CD14-positive monocyte (primary cell): ENCODE data around the gene ZNF235. TPM values are rescaled to one million over a fixed set of nuclear protein-coding genes. Genes with fewer than 3 reads are reported as not detected.

Experiments
- DNase-seq, 3 donors: peaks; one replicate each; pipeline ENCODE4 v3.0.0-alpha.2; 2011 to 2022
- H2AFZ ChIP-seq: 2 replicates; pipeline ENCODE4 v1.6.0; 2012; ENCODE audit warnings: mild to moderate bottlenecking, low read depth, low read length, inconsistent platforms; ENCODE audit not compliant: insufficient read depth, poor library complexity, severe bottlenecking
- H3K27ac ChIP-seq, 2 donors: 1 replicate in 1 of 2; 2 replicates in 1 of 2; pipeline ENCODE4 v1.5.1; 2012 to 2013; ENCODE audit warnings: low read length in 2 of 2, control low read depth in 1 of 2, inconsistent platforms in 1 of 2, low read depth in 1 of 2, mild to moderate bottlenecking in 1 of 2
- H3K27me3 ChIP-seq, 2 donors: one replicate each; pipeline versions ENCODE4 v1.6.0 to v1.6.1; 2011 to 2013; ENCODE audit warnings: low read length in 2 of 2; ENCODE audit not compliant: control insufficient read depth in 2 of 2, insufficient read depth in 2 of 2
- H3K36me3 ChIP-seq, 2 donors: replicated peaks in 1 of 2; 1 replicate in 1 of 2; 2 replicates in 1 of 2; pipeline versions ENCODE4 v1.5.1 to v1.6.1; 2012 to 2013; ENCODE audit warnings: low read length in 2 of 2, control low read depth in 1 of 2, inconsistent platforms in 1 of 2, mild to moderate bottlenecking in 1 of 2; ENCODE audit not compliant: insufficient read depth in 2 of 2, control insufficient read depth in 1 of 2
- H3K4me1 ChIP-seq, 2 donors: 1 replicate in 1 of 2; 2 replicates in 1 of 2; pipeline versions ENCODE4 v1.5.1 to v1.6.1; 2012 to 2013; ENCODE audit warnings: low read length in 2 of 2, control low read depth in 1 of 2, inconsistent platforms in 1 of 2, mild to moderate bottlenecking in 1 of 2, moderate library complexity in 1 of 2; ENCODE audit not compliant: insufficient read depth in 2 of 2, control insufficient read depth in 1 of 2
- H3K4me2 ChIP-seq: replicated peaks from 2 replicates; pipeline ENCODE3; 2012; ENCODE audit warnings: low read length, moderate library complexity, mild to moderate bottlenecking; ENCODE audit not compliant: poor library complexity, severe bottlenecking; ENCODE audit errors: extremely low read depth
- H3K4me3 ChIP-seq, 3 experiments: fragments of 200-600 bp in 1 of 3; sonication (generic) in 1 of 3; replicated peaks in 1 of 3; 1 replicate in 2 of 3; 2 replicates in 1 of 3; pipeline ENCODE4 v1.5.1; 2011 to 2013; ENCODE audit warnings: low read length in 3 of 3, mild to moderate bottlenecking in 3 of 3, control low read depth in 2 of 3, low read depth in 2 of 3, inconsistent platforms in 1 of 3, moderate library complexity in 1 of 3
- H3K79me2 ChIP-seq: 2 replicates; pipeline ENCODE4 v1.6.0; 2012; ENCODE audit warnings: mild to moderate bottlenecking, control low read depth, inconsistent platforms, low read length, moderate library complexity; ENCODE audit not compliant: insufficient read depth
- H3K9ac ChIP-seq: 2 replicates; pipeline ENCODE4 v1.6.0; 2017; ENCODE audit warnings: low read length, mild to moderate bottlenecking; ENCODE audit not compliant: insufficient read depth, poor library complexity, severe bottlenecking
- H3K9me3 ChIP-seq, 2 donors: replicated peaks in 1 of 2; 1 replicate in 1 of 2; 2 replicates in 1 of 2; pipeline versions ENCODE4 v1.5.1 to v1.6.1; 2012 to 2013; ENCODE audit warnings: low read length in 2 of 2, control low read depth in 1 of 2; ENCODE audit not compliant: control insufficient read depth in 1 of 2, insufficient read depth in 1 of 2
- H4K20me1 ChIP-seq: 2 replicates; pipeline ENCODE4 v1.6.0; 2012; ENCODE audit warnings: mild to moderate bottlenecking, low read length, control low read depth, moderate library complexity; ENCODE audit not compliant: insufficient read depth
- H3K27ac Mint-ChIP-seq, 7 donors: one replicate each; pipeline ENCODE4 v1.8.0; 2020; ENCODE audit warnings: mild to moderate bottlenecking in 7 of 7, mixed read lengths in 7 of 7, moderate library complexity in 6 of 7, inconsistent platforms in 2 of 7
- H3K27me3 Mint-ChIP-seq, 3 donors: one replicate each; pipeline ENCODE4 v1.8.0; 2021 to 2022; ENCODE audit warnings: low read depth in 3 of 3, mild to moderate bottlenecking in 3 of 3, mixed read lengths in 3 of 3, moderate library complexity in 3 of 3, inconsistent platforms in 1 of 3
- H3K36me3 Mint-ChIP-seq, 2 donors: one replicate each; pipeline ENCODE4 v1.8.0; 2020; ENCODE audit warnings: mixed read lengths in 2 of 2, inconsistent platforms in 1 of 2, mild to moderate bottlenecking in 1 of 2
- H3K4me1 Mint-ChIP-seq: one replicate; pipeline ENCODE4 v1.8.0; 2020; ENCODE audit warnings: mild to moderate bottlenecking, mixed read lengths
- H3K4me3 Mint-ChIP-seq, 2 donors: one replicate each; pipeline ENCODE4 v1.8.0; 2020; ENCODE audit warnings: mild to moderate bottlenecking in 2 of 2, mixed read lengths in 2 of 2, moderate library complexity in 1 of 2
- H3K9me3 Mint-ChIP-seq, 7 donors: one replicate each; pipeline ENCODE4 v1.8.0; 2020 to 2022; ENCODE audit warnings: mixed read lengths in 7 of 7, mild to moderate bottlenecking in 6 of 7, moderate library complexity in 6 of 7, inconsistent platforms in 2 of 7
- CTCF ChIP-seq: fragments of 200-600 bp; IDR thresholded peaks from one replicate; pipeline ENCODE4 v1.8.0; 2022; ENCODE audit warnings: antibody characterized with exemption, mild to moderate bottlenecking
- WGBS: methylation state at CpG from one replicate; pipeline ENCODE4 v1.1.5; 2013; ENCODE audit warnings: missing lambda C conversion rate; ENCODE audit not compliant: insufficient coverage; 5-methylcytosine and 5-hydroxymethylcytosine counted together
- intact Hi-C, 2 donors: fragments of 100-400 bp; cut with micrococcal nuclease; formaldehyde crosslinking; loops; one replicate each; pipeline versions ENCODE4 v1.15.0 to v1.15.1; 2023
- polyA plus RNA-seq, 3 donors: library from polyadenylated mRNA; depleted of rRNA in 1 of 3; unstranded in 2 of 3; stranded (reverse) in 1 of 3; fragments of 300-500 nt in 2 of 3; fragments of >200 nt in 1 of 3; fragmentation: Illumina TruSeq in 2 of 3; gene quantifications; 1 replicate in 2 of 3; 2 replicates in 1 of 3; pipeline ENCODE4 v1.2.3, GENCODE V29; 2012 to 2021

ZNF235 gene
- polyA plus RNA-seq, 3 donors = 0.64 to 3.0 (median 0.92) TPM

- Histone ChIP-seq H3K9ac (no peak overlapping the region), H2AFZ (peak overlapping the region; percentile 49), H3K27ac (no peak overlapping the region), H3K9me3 (peaks cover 33 to 44% of the 10 kb centered on the region in 2 donors), H3K4me3 (peak overlapping the region in 1 of 3 experiments; percentile 69), H3K36me3 (no peaks in the 10 kb centered on the region), H3K4me2 (peak overlapping the region; percentile 64), H3K79me2 (no peaks in the 10 kb centered on the region), H4K20me1 (no peaks in the 10 kb centered on the region), H3K27me3 (no peaks in the 10 kb centered on the region), H3K4me1 (peaks cover 9 to 13% of the 10 kb centered on the region in 2 donors)
- peaks cover 0 to 13% (median 12%) of the 10 kb centered on the region in 3 donors for H3K27me3 Mint-ChIP-seq
- TF ChIP-seq CTCF = no peak
- DNase-seq = no peak
- peak overlapping the region; percentile 72 to 89 for H3K4me3 Mint-ChIP-seq
- H3K4me1 Mint-ChIP-seq = peaks cover 10% of the 10 kb centered on the region
- WGBS = 31% methylated on average over 4 of the region's 7 CpGs
- H3K27ac Mint-ChIP-seq = no peak overlapping the region
- intact Hi-C loops = no loop called here
- peaks cover 39 to 68% (median 50%) of the 10 kb centered on the region in 7 donors for H3K9me3 Mint-ChIP-seq
- no peaks in the 10 kb centered on the region for H3K36me3 Mint-ChIP-seq
These were observed 44.5 kb downstream of the ZNF235 start for GRCh38 chr19:44260343-44260681.

GRCh38 chr19:44258835-44259413, 45.9 kb downstream of the ZNF235 start:
- Histone ChIP-seq H3K36me3 (no peaks in the 10 kb centered on the region), H4K20me1 (no peaks in the 10 kb centered on the region), H3K79me2 (no peaks in the 10 kb centered on the region), H3K4me2 (no peak overlapping the region), H3K4me1 (peaks cover 9 to 13% of the 10 kb centered on the region in 2 donors), H3K27me3 (no peaks in the 10 kb centered on the region), H3K27ac (no peak overlapping the region), H2AFZ (peak overlapping the region; percentile 49), H3K4me3 (no peak overlapping the region), H3K9ac (no peak overlapping the region), H3K9me3 (peaks cover 30 to 58% of the 10 kb centered on the region in 2 donors)
- no peaks in the 10 kb centered on the region for H3K36me3 Mint-ChIP-seq
- H3K4me1 Mint-ChIP-seq = peaks cover 10% of the 10 kb centered on the region
- no peak for TF ChIP-seq CTCF
- intact Hi-C loops = no loop called here
- H3K9me3 Mint-ChIP-seq = peaks cover 43 to 70% (median 58%) of the 10 kb centered on the region in 7 donors
- DNase-seq = no peak
- no peak overlapping the region for H3K27ac Mint-ChIP-seq
- no peak overlapping the region for H3K4me3 Mint-ChIP-seq
- WGBS = no CpG with 5 or more reads among the region's 2 CpGs
- H3K27me3 Mint-ChIP-seq = peaks cover 0 to 13% (median 9%) of the 10 kb centered on the region in 3 donors
